Loucy (cell line): Measurements from ENCODE around the gene LAMP2.

Experiments
- H2AFZ ChIP-seq: fragments of 200-600 bp; sonication (generic); 2 replicates; pipeline ENCODE4 v1.6.0; 2016; ENCODE audit warnings: antibody characterized with exemption, mild to moderate bottlenecking, low read length, moderate library complexity
- H3F3A ChIP-seq: fragments of 200-600 bp; 2 replicates; pipeline ENCODE4 v1.6.0; 2016; ENCODE audit warnings: antibody characterized with exemption, low read depth, mild to moderate bottlenecking
- H3K27me3 ChIP-seq: fragments of 200-600 bp; sonication (generic); 2 replicates; pipeline ENCODE4 v1.6.1; 2014; ENCODE audit warnings: low read length, mild to moderate bottlenecking; ENCODE audit not compliant: insufficient read depth, poor library complexity, severe bottlenecking
- H3K36me3 ChIP-seq: fragments of 200-600 bp; sonication (generic); 2 replicates; pipeline ENCODE4 v1.6.1; 2016; ENCODE audit warnings: low read length; ENCODE audit not compliant: insufficient read depth
- H3K4me1 ChIP-seq: fragments of 200-600 bp; sonication (generic); 2 replicates; pipeline ENCODE4 v1.5.1; 2014; ENCODE audit warnings: low read length, mild to moderate bottlenecking; ENCODE audit not compliant: insufficient read depth, poor library complexity, severe bottlenecking
- H3K4me2 ChIP-seq: fragments of 200-600 bp; sonication (generic); 2 replicates; pipeline ENCODE4 v1.6.0; 2014; ENCODE audit warnings: antibody characterized with exemption, low read length, low read depth, mild to moderate bottlenecking; ENCODE audit not compliant: poor library complexity, severe bottlenecking
- H3K4me3 ChIP-seq: fragments of 200-600 bp; sonication (generic); 2 replicates; pipeline ENCODE4 v1.5.1; 2014; ENCODE audit warnings: low read length, mild to moderate bottlenecking, mixed read lengths; ENCODE audit not compliant: poor library complexity, severe bottlenecking
- H3K79me2 ChIP-seq: fragments of 200-600 bp; sonication (generic); 2 replicates; pipeline ENCODE4 v1.6.1; 2014; ENCODE audit warnings: low read length; ENCODE audit not compliant: insufficient read depth
- H3K9ac ChIP-seq: fragments of 200-600 bp; sonication (generic); 2 replicates; pipeline ENCODE4 v1.6.0; 2014; ENCODE audit warnings: mild to moderate bottlenecking, low read depth, low read length, moderate library complexity; ENCODE audit not compliant: poor library complexity, severe bottlenecking
- H3K9me2 ChIP-seq: fragments of 200-600 bp; sonication (generic); replicated peaks from 2 replicates; pipeline ENCODE4 v1.6.1; 2016; ENCODE audit warnings: low read depth, low read length, mixed read lengths
- H3K9me3 ChIP-seq: fragments of 200-600 bp; sonication (generic); 2 replicates; pipeline ENCODE4 v1.6.1; 2014; ENCODE audit warnings: mild to moderate bottlenecking, antibody characterized with exemption, low read length, low read depth; ENCODE audit not compliant: insufficient read depth
- H4K20me1 ChIP-seq: fragments of 200-600 bp; sonication (generic); 2 replicates; pipeline ENCODE4 v1.6.0; 2014; ENCODE audit warnings: antibody characterized with exemption, low read length, mild to moderate bottlenecking; ENCODE audit not compliant: insufficient read depth, poor library complexity, severe bottlenecking
- EZH2phosphoT487 ChIP-seq: fragments of 200-600 bp; IDR thresholded peaks from 2 replicates; pipeline ENCODE4 v1.6.1; 2018; ENCODE audit warnings: antibody characterized with exemption, mild to moderate bottlenecking, moderate library complexity, borderline replicate concordance
- TF ChIP-seq, protein P1 (sequence below): fragments of 200-600 bp; sonication (generic); conservative IDR thresholded peaks from 2 replicates; pipeline ENCODE4 v1.5.1; 2014; ENCODE audit warnings: mild to moderate bottlenecking, antibody characterized with exemption, low read length

LAMP2 gene

DNA sequence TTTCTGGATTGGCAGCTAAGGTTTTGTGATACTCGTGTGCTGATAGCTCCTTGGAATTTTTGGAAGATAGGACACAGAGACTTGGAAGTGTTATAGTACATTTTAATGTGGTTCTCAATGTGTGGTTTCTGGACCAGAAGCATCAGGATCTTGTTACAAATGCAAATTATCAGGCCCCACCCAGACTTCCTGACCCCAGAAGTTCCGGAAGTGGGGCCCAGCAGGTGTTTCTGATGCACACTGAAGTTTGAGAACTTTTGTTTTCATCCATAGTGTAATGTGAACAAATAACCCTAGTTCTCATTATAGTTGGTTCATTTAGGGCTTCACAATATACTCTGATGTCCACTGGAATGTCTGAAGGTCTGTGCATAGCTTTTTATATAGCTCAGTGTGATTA lies 49.6 kb downstream of the LAMP2 start:
- no peaks in the 10 kb centered on the region for H3K79me2 ChIP-seq
- peaks cover 30% of the 10 kb centered on the region for H3K4me1 ChIP-seq
- H3K9me2 ChIP-seq, result no peaks in the 10 kb centered on the region
- peak overlapping the region; percentile 65 for H3K9ac ChIP-seq
- H3K4me2 ChIP-seq, result peak overlapping the region; percentile 91
- 0 out of 2 replicates have a peak overlapping the region, but pooled peaks have one; percentile 17 for H2AFZ ChIP-seq
- H3K4me3 ChIP-seq, result peak overlapping the region; percentile 64
- H3K36me3 ChIP-seq, result no peaks in the 10 kb centered on the region
- H3K27me3 ChIP-seq, result no peaks in the 10 kb centered on the region
- peaks cover 3% of the 10 kb centered on the region; the same call in 1 of the 2 replicates for H3F3A ChIP-seq
- H4K20me1 ChIP-seq, result no peaks in the 10 kb centered on the region
- H3K9me3 ChIP-seq, result no peaks in the 10 kb centered on the region
- TF ChIP-seq, protein P1, sequence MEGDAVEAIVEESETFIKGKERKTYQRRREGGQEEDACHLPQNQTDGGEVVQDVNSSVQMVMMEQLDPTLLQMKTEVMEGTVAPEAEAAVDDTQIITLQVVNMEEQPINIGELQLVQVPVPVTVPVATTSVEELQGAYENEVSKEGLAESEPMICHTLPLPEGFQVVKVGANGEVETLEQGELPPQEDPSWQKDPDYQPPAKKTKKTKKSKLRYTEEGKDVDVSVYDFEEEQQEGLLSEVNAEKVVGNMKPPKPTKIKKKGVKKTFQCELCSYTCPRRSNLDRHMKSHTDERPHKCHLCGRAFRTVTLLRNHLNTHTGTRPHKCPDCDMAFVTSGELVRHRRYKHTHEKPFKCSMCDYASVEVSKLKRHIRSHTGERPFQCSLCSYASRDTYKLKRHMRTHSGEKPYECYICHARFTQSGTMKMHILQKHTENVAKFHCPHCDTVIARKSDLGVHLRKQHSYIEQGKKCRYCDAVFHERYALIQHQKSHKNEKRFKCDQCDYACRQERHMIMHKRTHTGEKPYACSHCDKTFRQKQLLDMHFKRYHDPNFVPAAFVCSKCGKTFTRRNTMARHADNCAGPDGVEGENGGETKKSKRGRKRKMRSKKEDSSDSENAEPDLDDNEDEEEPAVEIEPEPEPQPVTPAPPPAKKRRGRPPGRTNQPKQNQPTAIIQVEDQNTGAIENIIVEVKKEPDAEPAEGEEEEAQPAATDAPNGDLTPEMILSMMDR, result no peak
- no peak for TF ChIP-seq EZH2phosphoT487

GRCh38 chrX:120408168-120408567 lies 60.9 kb downstream of the LAMP2 start:
- H3K9me2 ChIP-seq, result no peaks in the 10 kb centered on the region
- no peak overlapping the region for H3K4me3 ChIP-seq
- H3K36me3 ChIP-seq, result no peaks in the 10 kb centered on the region
- H4K20me1 ChIP-seq, result no peaks in the 10 kb centered on the region
- H3K27me3 ChIP-seq, result no peaks in the 10 kb centered on the region
- H3F3A ChIP-seq, result no peaks in the 10 kb centered on the region
- no peaks in the 10 kb centered on the region for H3K9me3 ChIP-seq
- no peak overlapping the region for H3K9ac ChIP-seq
- no peak overlapping the region for H2AFZ ChIP-seq
- H3K4me2 ChIP-seq, result no peak overlapping the region
- H3K4me1 ChIP-seq, result no peaks in the 10 kb centered on the region
- H3K79me2 ChIP-seq, result no peaks in the 10 kb centered on the region
- TF ChIP-seq, protein P1, result no peak
- TF ChIP-seq EZH2phosphoT487, result no peak

GRCh38 chrX:120406638-120407037 lies 62.5 kb downstream of the LAMP2 start:
- no peaks in the 10 kb centered on the region for H3K36me3 ChIP-seq
- no peaks in the 10 kb centered on the region for H3K9me2 ChIP-seq
- TF ChIP-seq, protein P1, result no peak
- TF ChIP-seq EZH2phosphoT487, result no peak
- H3F3A ChIP-seq, result no peaks in the 10 kb centered on the region
- no peaks in the 10 kb centered on the region for H3K79me2 ChIP-seq
- H2AFZ ChIP-seq, result no peak overlapping the region
- H3K9ac ChIP-seq, result no peak overlapping the region
- H3K4me1 ChIP-seq, result no peaks in the 10 kb centered on the region
- H3K4me3 ChIP-seq, result no peak overlapping the region
- no peaks in the 10 kb centered on the region for H4K20me1 ChIP-seq
- H3K27me3 ChIP-seq, result no peaks in the 10 kb centered on the region
- no peaks in the 10 kb centered on the region for H3K9me3 ChIP-seq
- no peak overlapping the region for H3K4me2 ChIP-seq
